Calu3 (cell line): ENCODE measurements around the gene ABCA7. TPM values are rescaled to one million over a fixed set of nuclear protein-coding genes. Genes with fewer than 3 reads are reported as not detected.

Experiments used
- BruUV-seq: library from RNA; stranded (reverse); fragments of 400-500 nt; replicated peaks from 2 replicates; lab custom pipeline; 2021; lab: Mats Ljungman, UMichigan
- CTCF ChIA-PET: fragments of 300-600 bp; sonication (Branson Sonifier 250); formaldehyde crosslinking; loops from one replicate; lab custom pipeline; 2022; ENCODE audit warnings: antibody characterized with exemption; lab: Charles Lee
- DNase-seq: peaks from one replicate; pipeline ENCODE4 v3.0.0; 2022
- H3K27ac Mint-ChIP-seq: one replicate; pipeline ENCODE4 v1.8.0; 2022; ENCODE audit warnings: mixed read lengths; ENCODE audit not compliant: unreplicated experiment
- H3K27me3 Mint-ChIP-seq: one replicate; pipeline ENCODE4 v1.8.0; 2022; ENCODE audit warnings: mixed read lengths; ENCODE audit not compliant: unreplicated experiment
- H3K36me3 Mint-ChIP-seq: one replicate; pipeline ENCODE4 v1.8.0; 2022; ENCODE audit warnings: mild to moderate bottlenecking, moderate library complexity, mixed read lengths; ENCODE audit not compliant: insufficient read depth, unreplicated experiment
- H3K4me1 Mint-ChIP-seq: one replicate; pipeline ENCODE4 v1.8.0; 2022; ENCODE audit warnings: mild to moderate bottlenecking, low read depth, mixed read lengths; ENCODE audit not compliant: unreplicated experiment
- H3K4me3 Mint-ChIP-seq: one replicate; pipeline ENCODE4 v1.8.0; 2022; ENCODE audit warnings: mild to moderate bottlenecking, low read depth, moderate library complexity, mixed read lengths; ENCODE audit not compliant: unreplicated experiment
- H3K9me3 Mint-ChIP-seq: one replicate; pipeline ENCODE4 v1.8.0; 2022; ENCODE audit warnings: low read depth, mixed read lengths; ENCODE audit not compliant: unreplicated experiment
- CTCF ChIP-seq: fragments of 200-600 bp; IDR thresholded peaks from one replicate; pipeline ENCODE4 v1.8.0; 2022; ENCODE audit warnings: antibody characterized with exemption; ENCODE audit not compliant: unreplicated experiment
- intact Hi-C: fragments of 100-400 bp; cut with micrococcal nuclease; formaldehyde crosslinking; loops from one replicate; pipeline ENCODE4 v1.10.0; 2022; ENCODE audit not compliant: unreplicated experiment
- total RNA-seq: library from RNA; stranded (reverse); gene quantifications from 2 replicates; pipeline ENCODE4 v1.2.3, GENCODE V29; 2022

ABCA7 gene
- total RNA-seq, 1 experiment from 2014 or later, result 22.7 TPM

- no TSS peak for BruUV-seq
- Mint-ChIP-seq H3K4me1 (peaks cover 20% of the 10 kb centered on the region), H3K36me3 (peaks cover 41% of the 10 kb centered on the region), H3K27ac (no peak overlapping the region), H3K4me3 (no peak overlapping the region), H3K27me3 (no peaks in the 10 kb centered on the region), H3K9me3 (no peaks in the 10 kb centered on the region)
- intact Hi-C loops, result no loop called here
- CTCF ChIA-PET, result no interaction called here
- no peak for DNase-seq
- no peak for TF ChIP-seq CTCF
Measured at GRCh38 chr19:1015061-1015781, 24.7 kb upstream of the ABCA7 start.

GRCh38 chr19:1015782-1016646, 23.9 kb upstream of the ABCA7 start:
- CTCF ChIA-PET, result no interaction called here

GRCh38 chr19:1016647-1017114, 23.2 kb upstream of the ABCA7 start:
- H3K9me3 Mint-ChIP-seq, result no peaks in the 10 kb centered on the region
- peaks cover 55% of the 10 kb centered on the region for H3K36me3 Mint-ChIP-seq
- CTCF ChIA-PET, result no interaction called here
- peaks cover 20% of the 10 kb centered on the region for H3K4me1 Mint-ChIP-seq
- H3K27ac Mint-ChIP-seq, result peak overlapping the region; percentile 80
- DNase-seq, result no peak
- no TSS peak for BruUV-seq
- intact Hi-C loops, result no loop called here
- TF ChIP-seq CTCF, result no peak
- no peaks in the 10 kb centered on the region for H3K27me3 Mint-ChIP-seq
- peak overlapping the region; percentile 67 for H3K4me3 Mint-ChIP-seq

More at GRCh38 chr19:1015782-1016646, 23.9 kb upstream of the ABCA7 start:
- TF ChIP-seq CTCF, result no peak
- intact Hi-C loops, result no loop called here
- no TSS peak for BruUV-seq
- Mint-ChIP-seq H3K36me3 (peaks cover 48% of the 10 kb centered on the region), H3K4me1 (peaks cover 20% of the 10 kb centered on the region), H3K9me3 (no peaks in the 10 kb centered on the region), H3K27ac (no peak overlapping the region), H3K27me3 (no peaks in the 10 kb centered on the region), H3K4me3 (peak overlapping the region; percentile 67)
- no peak for DNase-seq

- TF ChIP-seq CTCF, result no peak
- H3K9me3 Mint-ChIP-seq, result no peaks in the 10 kb centered on the region
- no TSS peak for BruUV-seq
- intact Hi-C loops, result no loop called here
- H3K27ac Mint-ChIP-seq, result peak overlapping the region; percentile 80
- peak overlapping the region; percentile 67 for H3K4me3 Mint-ChIP-seq
- peak; percentile 62 for DNase-seq
- peaks cover 56% of the 10 kb centered on the region for H3K36me3 Mint-ChIP-seq
- H3K27me3 Mint-ChIP-seq, result no peaks in the 10 kb centered on the region
- H3K4me1 Mint-ChIP-seq, result peaks cover 20% of the 10 kb centered on the region
- CTCF ChIA-PET, result interaction anchor here (0.9 kb wide), 1 partner anchor 21 kb away, joined by 3 read pairs; no protein-coding TSS in a partner anchor
Measured at GRCh38 chr19:1017115-1017905, 22.6 kb upstream of the ABCA7 start.
